Measurements from ENCODE around the gene VSTM4.

Gene VSTM4

DNA sequence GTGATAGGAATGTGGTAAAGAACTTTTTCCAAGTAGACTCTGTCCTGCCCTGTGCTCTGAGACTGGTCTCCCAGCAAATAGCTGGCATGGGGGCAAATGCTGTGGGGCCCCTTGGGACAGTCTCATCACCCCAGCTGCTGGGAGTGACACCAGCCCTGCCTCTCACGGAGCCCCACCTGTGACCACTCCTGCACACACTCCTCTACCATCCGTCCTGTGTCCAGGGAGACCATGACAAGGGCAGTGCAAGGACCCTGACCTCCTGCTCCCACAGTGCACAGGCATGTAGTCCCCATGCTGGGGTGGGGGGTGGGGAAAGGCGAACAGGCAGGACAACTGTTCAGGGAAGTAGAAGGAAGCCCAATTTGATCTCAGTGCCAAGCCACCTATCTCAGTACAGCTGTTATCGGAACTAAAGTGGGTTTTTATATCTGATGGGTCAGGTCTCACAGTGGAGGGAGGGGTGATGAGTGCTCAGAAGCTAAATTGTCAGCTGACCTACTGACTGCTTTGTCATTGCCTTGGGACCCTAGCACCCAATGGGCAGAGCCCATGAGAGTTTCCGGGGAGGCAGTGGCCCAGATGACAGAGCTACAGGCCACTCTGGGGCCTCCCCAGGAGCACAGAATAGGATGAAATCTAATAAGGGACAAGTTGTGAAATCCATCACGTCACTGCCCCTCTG is 24.5 kb downstream of the VSTM4 start:
- no peak for DNase-seq

DNA sequence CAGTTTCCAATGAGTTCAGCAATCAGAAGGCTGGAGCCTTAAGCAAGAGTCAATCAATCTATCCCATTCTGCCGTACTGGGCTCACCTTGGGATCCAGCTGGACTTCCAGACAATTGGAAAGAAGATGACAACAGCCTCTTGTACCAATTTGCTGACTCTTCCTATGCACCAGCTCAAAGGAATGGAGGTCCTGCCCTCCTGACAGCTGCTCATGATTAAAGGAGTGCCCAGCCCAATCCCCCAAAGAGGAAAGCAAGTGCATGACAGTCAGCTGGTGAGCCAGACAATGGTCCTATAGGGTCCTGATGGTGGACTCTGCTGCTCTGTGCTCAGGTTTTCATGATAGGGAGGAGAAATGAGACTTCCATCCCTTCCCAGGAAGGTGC is 25.1 kb downstream of the VSTM4 start:
- DNase-seq, result no peak

DNA sequence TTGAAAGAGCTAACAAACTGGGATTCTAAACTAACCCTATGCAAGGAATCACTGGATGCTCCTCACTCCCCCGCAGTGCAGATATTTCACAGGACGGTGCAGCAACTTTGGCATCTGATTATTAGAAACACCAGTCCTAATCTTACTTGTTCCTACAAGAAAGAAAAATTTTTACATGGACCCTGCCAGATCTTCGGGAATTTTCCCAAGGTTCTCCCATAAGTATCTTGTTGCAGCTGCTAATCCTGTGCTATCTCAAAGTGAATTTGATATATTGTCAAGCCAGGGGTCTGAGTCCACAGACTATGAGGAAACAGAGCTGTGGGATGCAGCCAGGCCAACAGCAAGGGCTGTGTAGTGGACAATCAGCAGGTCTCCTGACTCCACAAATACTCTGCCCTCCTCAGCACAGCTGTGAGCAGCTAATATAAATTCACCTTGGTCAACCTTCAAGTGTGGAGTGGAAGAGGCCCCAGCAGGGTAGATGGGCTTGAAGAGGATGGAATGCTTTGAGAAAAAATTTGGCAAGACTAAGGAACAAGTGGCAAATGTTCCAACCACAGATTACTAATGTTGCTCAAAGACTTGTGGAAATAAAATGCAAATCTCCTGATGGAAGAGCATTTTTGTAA is 25.6 kb downstream of the VSTM4 start:
- no peak for DNase-seq

DNA sequence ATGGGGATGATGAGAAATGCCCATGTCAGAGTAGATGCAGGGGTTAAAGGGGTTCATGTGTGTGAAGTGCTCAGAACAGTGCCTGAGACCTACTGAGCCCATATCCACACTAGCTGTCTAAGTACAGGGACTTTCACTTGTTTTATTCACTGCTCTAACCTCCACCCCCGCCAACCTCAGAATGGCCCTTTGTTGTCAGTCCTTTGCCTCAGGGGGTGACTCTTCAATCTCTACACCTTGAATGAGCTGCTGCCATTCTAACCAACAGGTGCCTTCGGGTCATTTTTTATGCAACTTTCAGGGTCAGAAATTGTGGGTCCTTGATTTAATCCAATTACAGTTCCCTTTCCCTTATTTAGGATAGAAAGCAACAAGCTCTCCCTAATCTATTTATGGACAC is 26.2 kb downstream of the VSTM4 start:
- no peak for DNase-seq

DNA sequence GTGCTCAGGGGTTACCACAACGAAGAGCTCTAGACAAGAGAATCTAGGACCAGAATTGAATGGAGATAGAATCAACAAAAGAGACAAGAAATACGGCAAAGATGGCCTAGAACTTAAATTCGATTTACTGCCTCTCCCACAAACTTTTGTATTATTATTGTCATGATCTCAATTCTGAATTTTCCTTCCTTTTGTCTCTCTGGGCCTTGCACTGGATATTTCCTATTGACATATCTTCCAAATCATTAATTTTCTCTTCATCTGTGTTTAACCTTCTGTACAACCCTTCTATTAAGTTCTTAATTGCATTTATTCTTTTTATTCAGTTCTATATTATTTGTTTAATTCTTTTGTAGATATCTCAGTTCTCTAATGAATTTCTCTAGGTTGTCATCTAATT is 28.4 kb downstream of the VSTM4 start:
- DNase-seq, result no peak

DNA sequence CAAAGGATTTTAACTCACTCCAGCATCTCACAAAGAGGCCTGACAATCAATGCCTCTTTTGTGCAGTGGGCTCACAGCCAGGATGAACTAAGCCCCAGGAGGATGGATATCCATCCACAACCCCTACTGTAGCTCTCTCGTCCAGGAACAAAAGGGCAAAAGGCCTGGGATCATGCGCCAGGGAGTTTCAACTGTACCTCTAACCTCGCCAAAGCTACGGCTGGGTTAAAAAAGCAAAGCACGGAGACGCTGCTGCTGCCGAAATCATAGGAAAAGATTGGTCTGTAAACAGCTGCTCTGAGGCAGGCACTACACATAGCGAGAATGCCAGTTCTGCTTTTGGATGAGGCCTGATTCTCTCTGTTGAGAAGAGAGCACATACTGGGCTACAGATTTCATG is 32.1 kb downstream of the VSTM4 start:
- no peak for DNase-seq

DNA sequence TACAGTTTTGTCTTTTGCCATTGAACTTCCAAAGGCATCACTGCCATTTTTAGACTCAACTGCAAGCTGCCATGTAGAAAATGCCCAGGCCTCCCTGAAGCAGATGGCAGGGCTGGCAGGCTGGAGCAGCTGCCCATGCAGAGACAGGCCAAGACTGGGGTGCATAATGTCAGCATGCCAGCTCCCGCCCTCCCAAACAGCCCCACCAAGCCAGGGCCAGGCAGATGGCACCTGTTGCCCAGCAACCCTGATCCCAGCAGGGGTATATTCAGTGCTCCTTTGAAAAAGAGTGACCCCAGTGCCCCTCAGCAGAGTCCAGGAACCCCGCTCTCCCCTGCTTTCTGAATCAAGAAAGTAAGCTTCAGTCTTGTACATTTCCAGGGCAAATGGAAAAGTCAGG is 32.6 kb downstream of the VSTM4 start:
- no peak for DNase-seq

DNA sequence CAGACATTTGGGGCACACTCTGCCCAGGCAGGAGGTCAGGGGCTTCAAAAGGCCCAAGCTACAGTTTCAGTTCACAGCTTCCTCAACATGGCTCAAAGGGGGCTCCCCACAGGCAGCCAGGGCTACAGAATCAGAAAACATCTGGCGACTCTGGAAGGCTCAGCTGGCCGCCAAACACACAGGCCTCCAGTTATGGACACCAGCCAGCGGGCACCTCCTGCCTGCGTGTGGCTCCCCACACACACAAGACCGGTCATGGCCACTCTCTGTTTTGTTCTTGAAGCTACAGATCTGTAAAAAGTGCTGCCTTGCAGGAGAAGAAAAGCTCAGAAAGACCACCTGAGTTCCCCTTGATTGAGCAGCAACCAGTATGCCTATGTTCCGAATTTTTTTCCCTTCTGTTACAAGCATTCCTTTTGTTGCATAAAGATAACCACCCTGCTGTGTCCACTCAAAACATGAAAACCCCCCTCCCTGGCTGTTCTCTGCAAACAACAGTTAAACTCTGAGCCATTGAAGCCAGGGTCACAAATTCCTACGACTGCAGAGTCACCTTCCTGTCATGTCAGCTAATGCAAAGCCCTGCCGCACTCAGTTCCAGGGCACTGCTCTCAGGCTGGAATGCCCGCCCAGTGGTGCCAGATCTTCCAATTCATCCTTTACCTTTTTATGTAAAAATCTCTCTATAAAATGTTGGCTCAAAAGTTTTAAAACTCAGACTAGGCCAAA is 33.6 kb downstream of the VSTM4 start:
- DNase-seq, result no peak

DNA sequence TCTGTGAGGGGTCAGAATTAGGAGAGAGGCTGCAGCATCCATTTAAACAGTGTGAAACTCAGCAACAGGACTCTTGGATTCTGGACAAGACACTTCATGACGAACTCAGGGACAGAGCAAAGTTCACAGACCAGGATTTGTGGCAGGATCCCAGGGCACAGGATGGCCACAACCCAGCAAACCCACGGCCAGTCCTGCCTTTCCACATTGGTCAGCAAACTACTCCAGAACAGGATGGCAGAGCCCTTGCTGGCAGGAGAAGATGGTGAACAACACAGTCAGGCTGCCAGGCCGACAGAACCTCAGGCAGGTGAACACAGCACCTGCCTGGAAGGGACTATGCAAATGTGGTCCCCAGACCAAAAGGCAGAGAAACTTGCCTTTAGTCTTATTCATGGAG is 34.4 kb downstream of the VSTM4 start:
- no peak for DNase-seq

DNA sequence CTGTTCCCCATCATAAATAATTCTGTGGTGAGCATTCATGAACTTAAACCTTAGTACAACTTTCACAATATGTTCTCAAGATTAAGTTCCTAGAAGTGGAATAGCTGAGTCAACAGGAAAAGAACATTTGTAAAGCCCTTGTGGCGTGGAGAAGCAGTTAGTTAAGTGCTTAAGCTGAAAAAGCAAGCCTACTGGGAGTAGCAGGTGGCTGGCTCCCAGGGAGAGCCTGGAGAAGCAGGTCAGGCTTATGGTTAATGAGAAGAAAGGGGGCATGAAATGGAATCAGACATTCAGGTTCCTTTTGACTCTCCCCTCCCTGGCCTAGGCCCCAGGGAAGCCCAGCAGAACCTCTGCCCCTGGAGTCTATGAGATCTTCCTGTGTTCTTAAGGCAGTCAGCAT is 35.3 kb downstream of the VSTM4 start:
- DNase-seq, result no peak

DNA sequence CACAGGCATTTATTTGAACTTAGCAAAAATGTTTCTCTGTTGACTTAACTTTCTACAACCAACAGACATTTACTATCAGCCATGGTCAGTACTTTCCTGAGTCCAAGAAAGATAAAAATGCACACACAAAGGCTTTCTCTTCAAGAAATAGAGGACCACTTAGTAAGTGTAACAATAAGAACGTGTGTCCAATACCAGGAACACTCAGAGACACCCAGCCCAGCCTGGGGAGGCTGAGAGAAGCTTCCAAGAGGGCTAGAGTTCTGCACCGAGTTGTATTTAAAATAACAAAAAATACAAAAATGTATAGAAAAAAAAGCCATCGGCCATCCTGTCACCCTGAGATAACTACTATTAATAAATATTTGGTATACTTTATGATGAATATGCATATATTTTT is 35.8 kb downstream of the VSTM4 start:
- DNase-seq, result no peak

DNA sequence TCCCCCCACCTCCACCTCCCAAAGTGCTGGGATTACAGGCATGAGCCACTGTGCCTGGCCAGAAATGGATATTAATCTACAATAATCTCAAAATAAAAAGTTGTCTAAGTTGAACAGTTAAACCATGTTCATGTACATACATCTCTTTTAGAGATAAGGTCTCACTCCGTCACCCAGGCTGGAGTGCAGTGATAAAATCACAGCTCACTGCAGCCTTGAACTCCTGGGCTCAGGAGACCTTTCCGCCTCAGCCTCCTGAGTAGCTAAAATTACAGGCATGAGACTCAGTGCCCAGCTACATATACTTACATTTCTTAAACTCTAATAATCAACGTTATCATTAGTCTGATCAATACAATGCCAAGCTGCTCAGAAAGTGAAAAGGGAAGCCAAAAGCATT is 36.2 kb downstream of the VSTM4 start:
- no peak for DNase-seq

DNA sequence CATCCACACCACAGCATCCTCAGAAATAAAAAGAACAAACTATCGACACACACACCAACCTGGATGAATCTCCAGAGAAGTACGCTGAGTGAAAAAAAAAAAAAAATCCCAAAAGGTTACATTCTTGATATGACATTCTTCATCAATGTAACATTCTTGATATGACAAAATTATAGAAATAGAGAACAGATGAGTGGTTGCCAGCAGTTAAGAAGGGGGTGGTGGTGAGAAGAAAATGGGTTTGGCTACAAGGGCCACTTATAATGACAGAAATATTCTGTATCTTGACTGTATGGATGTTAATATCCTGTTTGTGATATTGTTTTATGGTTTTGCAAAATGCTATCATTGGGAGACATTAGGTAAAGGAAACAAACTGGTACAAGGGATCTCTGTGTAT is 36.9 kb downstream of the VSTM4 start:
- DNase-seq, result no peak

DNA sequence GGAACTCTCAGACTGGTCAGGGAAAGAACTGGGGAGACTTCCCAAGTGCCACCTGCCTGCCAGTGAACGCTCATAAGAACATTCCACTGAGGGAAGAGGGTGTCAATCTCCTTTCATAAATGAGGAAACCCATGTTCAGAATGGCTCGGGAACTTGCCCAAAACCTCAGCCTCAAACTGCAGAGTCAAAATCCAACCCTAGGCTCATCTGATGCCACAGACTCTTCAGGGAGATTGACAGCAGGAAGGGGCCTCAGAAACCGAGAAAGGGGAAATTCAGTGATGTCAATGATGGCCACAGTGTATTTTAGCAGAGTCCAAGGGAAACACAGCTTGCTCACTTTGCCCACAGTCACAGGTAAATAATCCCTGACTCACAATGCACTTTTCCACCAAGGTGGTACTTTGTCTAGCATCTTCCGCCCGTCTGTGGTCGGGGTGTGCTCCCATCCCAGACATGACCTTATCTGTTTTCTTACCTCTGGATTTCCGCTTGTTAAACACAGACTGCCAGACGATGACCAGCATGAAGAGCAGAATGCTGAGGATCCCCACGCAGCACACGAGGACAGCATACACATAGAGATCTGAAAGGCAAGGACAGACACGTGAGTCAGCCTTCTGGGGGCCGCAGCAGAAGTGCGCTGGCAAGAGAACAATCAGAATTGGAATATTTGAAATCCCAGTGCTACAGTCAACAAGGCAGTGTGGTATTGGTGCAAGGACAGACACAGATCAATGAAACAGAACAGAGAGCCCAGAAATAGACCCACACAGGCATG is 38.4 kb downstream of the VSTM4 start:
- no peak for DNase-seq

DNA sequence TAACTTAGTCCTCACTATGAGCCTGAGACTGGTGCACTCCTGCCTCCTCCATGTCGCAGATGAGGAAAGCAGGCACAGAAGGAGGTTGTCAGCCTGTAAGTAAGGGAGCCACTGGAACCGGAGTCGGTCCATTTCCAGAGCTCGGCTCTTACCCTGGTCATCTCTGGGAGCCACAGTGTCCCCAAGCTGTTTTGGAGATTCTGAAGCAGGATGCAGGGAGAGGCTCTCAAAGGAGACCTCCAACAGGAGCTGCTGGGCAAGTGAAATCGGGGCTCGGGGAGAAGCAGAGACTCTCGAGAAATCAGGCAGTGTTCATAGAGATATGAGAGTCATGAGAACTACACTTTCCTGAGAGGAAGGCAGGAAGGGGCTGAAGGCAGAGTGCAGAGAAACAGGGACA is 39.0 kb downstream of the VSTM4 start:
- no peak for DNase-seq

DNA sequence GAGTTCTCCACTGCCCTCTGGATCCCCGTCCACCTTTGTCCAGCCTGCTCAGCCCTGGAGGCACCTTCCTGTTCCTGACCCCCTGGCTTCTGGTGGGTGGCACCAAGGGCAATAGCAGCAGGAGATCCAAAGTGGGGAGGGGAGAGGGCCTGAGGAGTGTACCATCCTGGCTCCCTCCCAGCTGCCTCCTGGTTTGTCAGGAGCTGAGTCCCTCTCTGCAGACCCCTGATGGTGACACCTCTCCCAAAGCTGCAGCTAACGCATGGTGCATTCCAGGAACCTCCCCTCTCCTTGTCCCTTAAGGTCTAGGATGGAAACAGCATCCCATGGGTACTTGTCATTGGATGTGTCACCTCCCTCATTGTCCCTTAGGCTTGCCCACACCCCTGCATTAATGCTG is 39.6 kb downstream of the VSTM4 start:
- no peak for DNase-seq

DNA sequence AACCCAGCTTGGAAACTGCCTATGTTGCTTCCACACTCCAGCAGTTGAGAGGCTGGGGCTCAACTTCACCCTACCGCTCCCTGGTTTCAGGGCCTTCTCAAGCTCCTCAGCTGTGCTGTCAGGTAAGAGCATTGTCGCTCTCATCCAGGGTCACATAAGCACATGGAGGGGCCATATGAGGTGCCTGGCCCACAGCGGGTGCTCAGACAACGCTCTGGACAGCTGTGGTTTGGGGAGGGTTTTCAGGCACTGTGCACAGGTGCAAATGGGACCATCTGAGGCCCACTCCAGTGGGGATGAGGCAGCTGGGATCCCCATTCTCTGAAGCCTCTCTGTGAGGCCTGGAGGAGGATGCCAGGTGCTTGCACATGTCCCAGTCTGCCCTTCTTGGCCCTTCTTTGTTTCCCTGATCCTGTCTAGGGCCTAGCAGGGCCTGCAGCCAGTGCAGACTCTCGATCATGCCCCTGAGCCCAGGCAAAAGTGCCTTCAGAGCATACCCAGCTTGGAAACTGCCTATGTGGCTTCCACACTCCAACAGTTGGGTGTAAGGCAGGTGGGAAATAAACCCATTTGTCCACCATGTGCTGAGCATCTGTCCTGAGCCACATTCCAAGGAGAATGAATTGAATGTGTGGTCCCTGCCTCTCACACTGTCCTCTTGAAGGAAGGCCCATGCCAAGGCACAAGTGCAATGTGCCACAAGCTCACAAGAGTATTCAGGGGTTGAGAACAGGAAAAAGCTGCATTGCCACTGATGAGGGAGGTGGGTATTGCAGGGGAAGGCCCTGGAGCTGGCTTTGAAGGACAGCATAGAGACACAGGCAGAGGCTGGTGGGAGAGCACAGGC is 40.3 kb downstream of the VSTM4 start:
- no peak for DNase-seq

DNA sequence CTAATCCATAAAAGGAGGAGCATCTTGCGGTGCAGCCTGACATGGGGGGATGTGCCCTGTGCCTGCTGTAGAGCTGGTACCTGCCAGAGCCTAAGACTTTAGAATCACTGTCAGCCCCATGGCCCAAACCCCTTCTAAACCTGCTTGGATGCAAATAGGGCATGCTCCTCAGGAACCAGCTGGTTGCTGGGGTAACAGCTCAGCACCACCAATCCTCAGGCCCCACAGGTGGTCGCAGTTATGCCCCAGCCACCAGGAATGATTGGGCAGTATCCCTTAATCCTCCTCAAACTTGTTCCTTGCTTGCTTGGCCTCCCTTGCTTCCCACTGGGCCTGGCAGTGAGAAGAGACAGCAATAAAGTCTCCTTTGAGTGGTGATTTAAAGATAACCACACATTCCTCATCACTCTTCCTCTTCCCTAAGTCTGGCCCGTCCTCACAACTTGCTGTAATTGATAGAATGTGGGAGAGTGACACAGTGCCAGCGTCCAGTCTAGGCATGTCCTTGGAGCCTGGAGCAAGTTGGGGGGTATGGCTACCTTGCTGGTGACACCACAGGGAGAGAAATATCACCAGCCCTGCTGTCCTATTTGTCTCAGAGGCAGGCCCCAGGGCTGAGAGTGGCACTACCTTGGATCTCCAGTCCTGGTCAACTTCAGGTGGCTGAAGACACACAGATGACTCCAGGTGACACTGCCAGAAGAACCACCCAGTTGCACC is 43.0 kb downstream of the VSTM4 start:
- DNase-seq, result no peak

DNA sequence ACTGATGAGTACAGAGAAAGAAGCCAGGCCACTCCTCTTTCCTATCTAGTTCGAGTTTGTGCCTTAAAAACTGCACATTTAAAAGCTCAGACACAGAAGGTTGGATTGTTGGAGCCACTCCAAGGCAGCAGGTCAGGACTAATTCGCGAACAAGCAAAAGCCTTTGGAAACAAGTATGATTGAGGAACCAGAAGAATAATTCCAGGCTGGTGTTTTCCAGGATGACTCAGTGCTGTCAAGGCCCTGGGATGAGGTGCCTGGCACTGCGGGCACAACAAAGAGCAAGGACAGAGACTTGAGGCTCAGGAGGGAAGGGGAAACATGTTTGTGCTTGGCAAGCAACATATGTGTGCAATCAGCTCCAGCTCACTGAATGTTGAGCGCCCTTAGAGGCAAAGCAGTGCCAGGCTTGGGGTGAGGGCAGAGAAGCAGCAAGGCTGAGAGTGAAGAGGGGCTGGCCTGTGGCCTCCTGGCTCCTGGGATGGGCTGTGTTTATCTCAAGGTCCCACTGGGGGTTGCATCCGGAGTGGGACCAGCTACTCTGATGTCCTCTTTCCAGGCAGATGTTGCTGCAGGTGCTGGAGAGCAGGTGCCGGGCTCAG is 44.1 kb downstream of the VSTM4 start:
- no peak for DNase-seq

DNA sequence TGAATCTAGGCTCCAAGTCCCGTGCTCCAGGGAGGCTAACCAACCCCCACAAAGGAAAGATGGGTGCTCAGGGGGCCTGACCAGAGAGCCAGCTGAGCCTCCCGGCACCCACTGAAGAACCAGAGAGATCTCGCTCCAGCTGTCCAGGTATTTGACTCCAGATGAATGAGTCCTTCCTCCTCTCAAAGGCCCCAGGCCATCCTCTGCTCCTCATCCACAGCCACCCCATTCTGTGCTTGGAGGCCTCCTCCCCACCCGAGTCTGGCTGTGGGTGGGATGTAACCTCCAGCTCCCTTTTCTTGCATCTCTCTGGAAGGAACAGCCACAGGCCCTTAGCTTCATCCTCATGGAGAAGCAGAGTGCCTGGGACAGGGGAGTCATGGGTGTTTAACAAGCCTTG is 44.6 kb downstream of the VSTM4 start:
- no peak for DNase-seq

DNA sequence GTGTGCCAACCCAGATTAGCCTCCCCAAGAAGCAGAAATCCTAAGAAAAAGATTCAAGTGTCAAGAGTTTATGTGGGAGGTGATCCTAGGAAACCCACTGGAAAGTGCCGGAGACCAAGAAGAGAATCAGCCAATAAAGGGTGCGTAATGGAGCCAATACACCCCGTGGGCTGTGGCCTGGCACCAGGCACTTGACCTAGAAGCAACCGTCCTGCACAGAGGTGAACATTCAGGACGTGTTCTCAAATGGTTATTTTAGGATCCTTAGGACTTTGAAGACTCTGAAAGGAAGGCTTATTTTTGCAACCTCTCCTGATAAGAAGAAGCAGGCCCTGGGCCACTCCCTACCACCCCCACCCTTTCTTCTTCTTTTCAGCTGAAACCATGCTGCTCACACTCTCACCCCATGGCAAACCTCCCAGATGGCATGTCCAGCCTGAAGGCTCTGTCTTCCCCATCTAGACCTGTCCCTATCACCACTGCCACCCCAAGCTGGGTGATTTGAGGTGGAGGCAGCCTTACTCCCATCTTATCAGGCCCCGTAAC is 46.6 kb downstream of the VSTM4 start:
- no peak for DNase-seq

Data from stimulated activated CD4-positive, alpha-beta T cell treated with anti-CD3 and anti-CD28 coated beads, Interleukin-4, amount 100 ng/mL, for 1 hour (primary cell).